K562 (cell line): Measurements from ENCODE around the gene ELMO1. TPM values are rescaled to one million over a fixed set of nuclear protein-coding genes. Genes with fewer than 3 reads are reported as not detected.

ENCODE experiments used
- ATAC-seq: fragments of 200-7000 bp; cut with Tn5 transposase; 3 replicates; pipeline ENCODE4 v1.9.1; 2020; ENCODE audit warnings: moderate library complexity
- BruUV-seq: library from RNA; stranded (reverse); fragments of 400-500 nt; replicated peaks from 2 replicates; lab custom pipeline; 2021; lab: Mats Ljungman, UMichigan
- CTCF ChIA-PET: fragments of 300-600 bp; formaldehyde crosslinking; extraction: SDS; loops from one replicate; lab custom pipeline; 2021; ENCODE audit warnings: low intra/inter-chr PET ratio; lab: Yijun Ruan, JAX
- POLR2A ChIA-PET: fragments of 300-600, 350-650 bp; sonication (Branson Sonifier 250); formaldehyde crosslinking; extraction: SDS; loops from one replicate; lab custom pipeline; 2021; ENCODE audit warnings: antibody characterized with exemption, inconsistent platforms; lab: Yijun Ruan, JAX
- DNase-seq, 4 experiments: peaks; one replicate each; pipeline versions ENCODE4 v3.0.0 to v3.0.0-alpha.2; 2011 to 2018; ENCODE audit warnings: low spot score in 3 of 4, mixed read lengths in 3 of 4; ENCODE audit errors: extremely low read depth in 1 of 4
- FAIRE-seq: peaks from 2 replicates; lab custom pipeline; 2011; peaks lifted over from hg19 to GRCh38; lab: Jason Lieb, UNC
- H2AFZ ChIP-seq: 2 replicates; pipeline ENCODE4 v1.6.0; 2011; ENCODE audit warnings: low read depth, low read length, control low read depth, inconsistent platforms
- H3K27ac ChIP-seq: fragments of 200-600 bp; 3 replicates; pipeline ENCODE4 v1.8.0; 2011; ENCODE audit warnings: low read depth, mild to moderate bottlenecking, control low read depth, inconsistent platforms, low read length, moderate library complexity, mixed read lengths; ENCODE audit errors: extremely low read depth
- H3K27me3 ChIP-seq, 2 experiments: fragments of 300-600 bp in 1 of 2; 2 replicates in 1 of 2; 3 replicates in 1 of 2; pipeline versions ENCODE4 v1.6.0 to v1.8.0; 2011; ENCODE audit warnings: inconsistent platforms in 2 of 2, low read length in 2 of 2, mild to moderate bottlenecking in 1 of 2, mixed read lengths in 1 of 2, moderate library complexity in 1 of 2; ENCODE audit not compliant: control insufficient read depth in 2 of 2, insufficient read depth in 2 of 2
- H3K36me3 ChIP-seq: fragments of 300-600 bp; 3 replicates; pipeline ENCODE4 v1.8.0; 2011; ENCODE audit warnings: mild to moderate bottlenecking, low read length, inconsistent platforms; ENCODE audit not compliant: control insufficient read depth, insufficient read depth
- H3K4me1 ChIP-seq, 2 experiments: fragments of 200-600 bp in 1 of 2; replicated peaks in 1 of 2; 2 replicates in 1 of 2; 3 replicates in 1 of 2; pipeline versions ENCODE4 v1.5.1 to v1.8.0; 2011; ENCODE audit warnings: inconsistent platforms in 2 of 2, low read length in 2 of 2, mild to moderate bottlenecking in 1 of 2, mixed read lengths in 1 of 2, moderate library complexity in 1 of 2; ENCODE audit not compliant: control insufficient read depth in 2 of 2, insufficient read depth in 2 of 2
- H3K4me2 ChIP-seq: 2 replicates; pipeline ENCODE4 v1.6.1; 2011; ENCODE audit warnings: low read length, control low read depth, inconsistent platforms, mixed read lengths; ENCODE audit not compliant: insufficient read depth
- H3K4me3 ChIP-seq: fragments of 200-600 bp; sonication (generic), shearing (Covaris generic); 2 replicates; pipeline ENCODE4 v1.5.1; 2016; ENCODE audit warnings: control low read depth, inconsistent platforms
- H3K79me2 ChIP-seq: fragments of 200-600 bp; 3 replicates; pipeline ENCODE4 v1.8.0; 2011; ENCODE audit warnings: low read length, inconsistent platforms; ENCODE audit not compliant: control insufficient read depth, insufficient read depth
- H3K9ac ChIP-seq, 2 experiments: 2 replicates each; pipeline versions ENCODE4 v1.6.0 to v1.6.1; 2011; ENCODE audit warnings: low read depth in 2 of 2, low read length in 2 of 2, control low read depth in 1 of 2, inconsistent platforms in 1 of 2, mild to moderate bottlenecking in 1 of 2, mixed read lengths in 1 of 2; ENCODE audit not compliant: insufficient read depth in 1 of 2
- H3K9me1 ChIP-seq: one replicate; pipeline ENCODE4 v1.6.0; 2011; ENCODE audit warnings: inconsistent platforms, mild to moderate bottlenecking, low read length, moderate library complexity; ENCODE audit not compliant: control insufficient read depth, insufficient read depth
- H3K9me3 ChIP-seq: replicated peaks from 2 replicates; pipeline ENCODE4 v1.5.1; 2011; ENCODE audit warnings: low read depth, low read length, inconsistent platforms; ENCODE audit not compliant: control insufficient read depth, insufficient read depth
- H4K20me1 ChIP-seq: replicated peaks from 2 replicates; pipeline ENCODE4 v1.6.1; 2011; ENCODE audit warnings: low read length, inconsistent platforms, mixed read lengths; ENCODE audit not compliant: control insufficient read depth, insufficient read depth
- ARHGAP35 ChIP-seq: fragments of 450-650 bp; IDR thresholded peaks from 2 replicates; pipeline ENCODE4 v1.6.1; 2018; ENCODE audit not compliant: partially characterized antibody
- CBX1 ChIP-seq: sonication (generic); IDR thresholded peaks from 2 replicates; pipeline ENCODE4 v1.6.1; 2016; ENCODE audit warnings: antibody characterized with exemption, low read depth, mild to moderate bottlenecking
- HCFC1 ChIP-seq: IDR thresholded peaks from 2 replicates; pipeline ENCODE4 v1.6.1; 2012; ENCODE audit warnings: low read depth, low read length, improper control_type of control experiment
- HDAC8 ChIP-seq: fragments of 450-650 bp; IDR thresholded peaks from 2 replicates; pipeline ENCODE4 v1.6.1; 2016; ENCODE audit warnings: mild to moderate bottlenecking, missing genetic modification characterization, moderate library complexity, missing compliant biosample characterization
- HNRNPK ChIP-seq: fragments of 200-400 bp; formaldehyde crosslinking; IDR thresholded peaks from one replicate; pipeline ENCODE4 v1.6.1; 2018; ENCODE audit warnings: mild to moderate bottlenecking, low read depth, low read length; ENCODE audit not compliant: poor library complexity, severe bottlenecking
- IRF2 ChIP-seq: sonication (generic); formaldehyde crosslinking; IDR thresholded peaks from 2 replicates; pipeline ENCODE4 v1.8.1; 2022; ENCODE audit warnings: mild to moderate bottlenecking, missing genetic modification reagents
- KLF16 ChIP-seq: IDR thresholded peaks from 2 replicates; pipeline ENCODE4 v1.6.1; 2016; ENCODE audit warnings: antibody characterized with exemption
- MEF2D ChIP-seq: conservative IDR thresholded peaks from 2 replicates; pipeline ENCODE4 v1.6.1; 2016; ENCODE audit warnings: low read depth, missing genetic modification characterization, missing compliant biosample characterization
- NEUROD1 ChIP-seq: fragments of 150-350 bp; IDR thresholded peaks from 2 replicates; pipeline ENCODE4 v1.6.1; 2014; ENCODE audit warnings: borderline replicate concordance, low read length, low read depth; ENCODE audit not compliant: partially characterized antibody
- NONO ChIP-seq, 2 experiments: fragments of 200-400 bp in 1 of 2; fragments of 450-650 bp in 1 of 2; formaldehyde crosslinking in 1 of 2; IDR thresholded peaks; 2 replicates each; pipeline ENCODE4 v1.6.1; 2017; ENCODE audit warnings: low read depth in 2 of 2, mild to moderate bottlenecking in 2 of 2, moderate library complexity in 2 of 2, low read length in 1 of 2
- SPI1 ChIP-seq: IDR thresholded peaks from 2 replicates; pipeline ENCODE4 v1.6.1; 2011; ENCODE audit warnings: low read depth, low read length, control low read depth, borderline replicate concordance
- SRF ChIP-seq, 2 experiments: fragments of 250-450, 450-650 bp in 1 of 2; sonication (Bioruptor Pico) in 1 of 2; sonication (generic) in 1 of 2; formaldehyde crosslinking; IDR thresholded peaks; 2 replicates each; pipeline versions ENCODE4 v1.5.0 to v1.5.1; 2020 to 2022; ENCODE audit warnings: mild to moderate bottlenecking in 1 of 2, missing genetic modification reagents in 1 of 2
- TBP ChIP-seq: optimal IDR thresholded peaks from 2 replicates; pipeline ENCODE3; 2011; ENCODE audit warnings: low read depth, low read length, improper control_type of control experiment
- TEAD2 ChIP-seq: fragments of 450-650 bp; IDR thresholded peaks from 2 replicates; pipeline ENCODE4 v1.6.1; 2016; ENCODE audit warnings: missing genetic modification characterization, control low read depth, missing compliant biosample characterization
- TFAM ChIP-seq: fragments of 250-450 bp; sonication (Bioruptor Pico); conservative IDR thresholded peaks from 2 replicates; pipeline ENCODE4 v1.5.0; 2021; ENCODE audit warnings: mild to moderate bottlenecking, moderate library complexity
- ZNF133 ChIP-seq: fragments of 250-450 bp; sonication (Bioruptor Pico); IDR thresholded peaks from 2 replicates; pipeline ENCODE4 v1.4.0; 2020; ENCODE audit warnings: mild to moderate bottlenecking
- ZNF431 ChIP-seq: sonication (generic); formaldehyde crosslinking; IDR thresholded peaks from 2 replicates; pipeline ENCODE4 v1.8.0; 2022; ENCODE audit warnings: mild to moderate bottlenecking, missing genetic modification reagents
- ZNF780A ChIP-seq: fragments of 250-450 bp; sonication (Bioruptor Pico); IDR thresholded peaks from 2 replicates; pipeline ENCODE4 v1.5.0; 2021; ENCODE audit warnings: mild to moderate bottlenecking
- WGBS: fragments of 100-300 bp; shearing (Covaris generic); methylation state at CpG from one replicate; pipeline ENCODE4 v1.1.6; 2016; ENCODE audit warnings: low coverage, mixed read lengths; ENCODE audit not compliant: insufficient coverage; ENCODE audit errors: missing lambda C conversion rate; 5-methylcytosine and 5-hydroxymethylcytosine counted together
- in situ Hi-C: fragments of 300-500 bp; cut with MboI; formaldehyde crosslinking; loops from 4 replicates; pipeline ENCODE4 v1.15.0; 2018; ENCODE audit warnings: inconsistent platforms, mixed read lengths
- intact Hi-C: fragments of 100-400 bp; cut with micrococcal nuclease; formaldehyde crosslinking; loops from 2 replicates; pipeline ENCODE4 v1.14.2; 2022
- polyA plus RNA-seq, 8 experiments: library from polyadenylated mRNA; depleted of rRNA in 4 of 8; stranded (reverse) in 5 of 8; unstranded in 3 of 8; fragments of >200 nt; fragmentation: Nextera tagmentation in 2 of 8; fragmentation: Illumina TruSeq in 1 of 8; extraction: Ambion mirVana in 2 of 8; extraction: Trizol in 1 of 8; gene quantifications; 2 replicates each; pipeline versions ENCODE4 v1.2.1 to v1.2.3, GENCODE V29; 2011 to 2014; ENCODE audit warnings: inconsistent platforms in 1 of 8, missing spikeins in 1 of 8
- total RNA-seq, 7 experiments: library from RNA; depleted of rRNA in 6 of 7; stranded (reverse); fragments of >200 nt in 6 of 7; fragmentation: Illumina TruSeq in 2 of 7; extraction: Trizol in 2 of 7; gene quantifications; 2 replicates each; pipeline versions ENCODE4 v1.2.1 to v1.2.3, GENCODE V29; 2011 to 2021; ENCODE audit warnings: low replicate concordance in 1 of 7
- TF ChIP-seq, protein P1 (sequence below): sonication (generic); formaldehyde crosslinking; IDR thresholded peaks from 2 replicates; pipeline ENCODE4 v1.8.0; 2022; ENCODE audit warnings: mild to moderate bottlenecking, missing genetic modification reagents

The ELMO1 gene
- total and polyA plus RNA-seq, 9 of the 15 experiments (the other 6 are each of a cell fraction or from before 2014, with no cell fraction given) = 0.36 to 7.2 (median 3.6) TPM

DNA sequence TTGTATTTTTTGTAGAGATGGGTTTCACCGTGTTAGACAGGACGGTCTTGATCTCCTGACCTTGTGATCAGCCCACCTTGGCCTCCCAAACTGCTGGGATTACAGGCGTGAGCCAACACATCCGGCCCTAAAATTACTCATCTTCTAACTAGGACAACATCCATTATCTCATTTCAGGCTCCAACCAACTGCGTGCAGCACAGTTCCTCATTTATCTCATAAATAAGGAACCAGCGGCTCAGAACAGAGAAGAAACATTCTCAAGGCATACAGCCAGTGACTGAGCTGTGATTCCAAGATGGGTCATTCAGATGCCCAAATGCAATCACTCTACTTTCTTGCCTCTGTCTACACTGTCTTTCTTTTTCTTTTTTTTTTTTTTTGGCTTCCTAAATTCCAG, 356.1 kb downstream of the ELMO1 start:
- Histone ChIP-seq H3K79me2 (no peaks in the 10 kb centered on the region), H4K20me1 (no peaks in the 10 kb centered on the region), H3K27ac (no peak overlapping the region), H2AFZ (no peak overlapping the region), H3K9me1 (no peaks in the 10 kb centered on the region), H3K4me3 (no peak overlapping the region), H3K9ac (no peak overlapping the region), H3K27me3 (no peaks in the 10 kb centered on the region), H3K36me3 (no peaks in the 10 kb centered on the region), H3K4me1 (no peaks in the 10 kb centered on the region), H3K4me2 (no peak overlapping the region)
- intact Hi-C loops (no loop called here), in situ Hi-C loops (no loop called here)
- no peak for DNase-seq
- POLR2A ChIA-PET = no interaction called here
- BruUV-seq = no TSS peak
- FAIRE-seq = no peak
- ATAC-seq = no peak
- 0% methylated on average over 5 of the region's 6 CpGs for WGBS
- TF ChIP-seq HNRNPK (no peak), SPI1 (peak; percentile 56; the same call in 1 of the 2 replicates)
- TF ChIP-seq, all 486 proteins: peak for 1
- CTCF ChIA-PET = no interaction called here
- H3K9me3 ChIP-seq = no peaks in the 10 kb centered on the region

DNA sequence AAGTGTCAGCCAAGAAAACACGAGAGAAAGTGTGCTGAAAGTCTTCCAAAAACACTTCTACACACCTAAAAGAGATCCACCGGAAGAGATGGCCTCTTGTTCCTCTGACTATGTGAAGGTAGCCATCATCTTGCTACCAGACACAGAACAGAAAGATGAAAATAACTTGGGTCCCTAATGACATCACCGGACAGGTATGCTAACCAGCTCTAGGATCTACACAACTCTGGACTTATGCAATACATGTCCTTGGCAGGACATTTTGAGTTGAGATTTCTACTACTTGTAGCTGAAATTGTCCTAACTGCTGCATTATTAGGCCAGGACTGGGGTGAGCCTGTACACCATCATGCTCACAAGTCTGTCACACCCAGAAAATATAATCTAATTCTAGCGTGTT, 358.7 kb downstream of the ELMO1 start:
- 3% methylated on average over 4 of the region's 4 CpGs for WGBS
- no peak for ATAC-seq
- Histone ChIP-seq H3K9me1 (no peaks in the 10 kb centered on the region), H3K4me2 (no peak overlapping the region), H3K79me2 (no peaks in the 10 kb centered on the region), H3K27me3 (no peaks in the 10 kb centered on the region), H2AFZ (no peak overlapping the region), H3K4me1 (no peaks in the 10 kb centered on the region), H3K36me3 (no peaks in the 10 kb centered on the region), H4K20me1 (no peaks in the 10 kb centered on the region), H3K4me3 (no peak overlapping the region), H3K27ac (no peak overlapping the region), H3K9ac (no peak overlapping the region), H3K9me3 (no peaks in the 10 kb centered on the region)
- DNase-seq = no peak
- ChIA-PET CTCF (no interaction called here), POLR2A (interaction anchor here (0.6 kb wide), 1 partner anchor 9 kb away, joined by 3 read pairs; no protein-coding TSS in a partner anchor)
- in situ Hi-C loops (no loop called here), intact Hi-C loops (no loop called here)
- no TSS peak for BruUV-seq
- no peak for FAIRE-seq
- no peak for TF ChIP-seq NONO (IDR thresholded peaks at IDR 0.05; ENCODE audit: low read depth in 2 of 2, low read length in 1 of 2)
- no peak for TF ChIP-seq KLF16
- no peak for TF ChIP-seq ARHGAP35
- TF ChIP-seq IRF2 (CRISPR knock-in tag) = no peak
- no peak for TF ChIP-seq TBP
- no peak for TF ChIP-seq CBX1
- no peak for TF ChIP-seq TFAM (CRISPR knock-in tag)
- TF ChIP-seq NEUROD1 = no peak
- no peak for TF ChIP-seq TEAD2 (tag)
- no peak for TF ChIP-seq HDAC8 (tag)
- TF ChIP-seq HCFC1 = no peak
- TF ChIP-seq, protein P1, sequence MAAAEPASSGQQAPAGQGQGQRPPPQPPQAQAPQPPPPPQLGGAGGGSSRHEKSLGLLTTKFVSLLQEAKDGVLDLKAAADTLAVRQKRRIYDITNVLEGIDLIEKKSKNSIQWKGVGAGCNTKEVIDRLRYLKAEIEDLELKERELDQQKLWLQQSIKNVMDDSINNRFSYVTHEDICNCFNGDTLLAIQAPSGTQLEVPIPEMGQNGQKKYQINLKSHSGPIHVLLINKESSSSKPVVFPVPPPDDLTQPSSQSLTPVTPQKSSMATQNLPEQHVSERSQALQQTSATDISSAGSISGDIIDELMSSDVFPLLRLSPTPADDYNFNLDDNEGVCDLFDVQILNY (CRISPR knock-in tag) = no peak
- TF ChIP-seq ZNF780A (CRISPR knock-in tag) = no peak
- no peak for TF ChIP-seq ZNF133 (CRISPR knock-in tag)
- no peak for TF ChIP-seq ZNF431 (CRISPR knock-in tag)
- TF ChIP-seq SRF (CRISPR knock-in tag; IDR thresholded peaks at IDR 0.05) = no peak
- TF ChIP-seq MEF2D (tag) = no peak
